GM12891 (cell line): ENCODE data around the gene HBG1.

Experiments
- POLR2A ChIP-seq: IDR thresholded peaks from 2 replicates; pipeline ENCODE4 v1.6.1; 2011; ENCODE audit warnings: low read depth, low read length, control low read depth
- POLR2AphosphoS5 ChIP-seq: IDR thresholded peaks from 2 replicates; pipeline ENCODE4 v1.6.1; 2011; ENCODE audit warnings: low read depth, low read length, control low read depth
- TAF1 ChIP-seq: IDR thresholded peaks from 2 replicates; pipeline ENCODE4 v1.6.1; 2011; ENCODE audit warnings: low read depth, low read length, control low read depth

GRCh38 chr11:5224538-5225479, 24.8 kb downstream of the HBG1 start:
- TF ChIP-seq POLR2A (no peak), POLR2AphosphoS5 (no peak), TAF1 (no peak)
